ENCODE data around the gene EXD1. TPM values are rescaled to one million over a fixed set of nuclear protein-coding genes. Genes with fewer than 3 reads are reported as not detected.

The EXD1 gene
- not detected in 2 replicates for total RNA-seq
- long read RNA-seq = 0 reads

GRCh38 chr15:41230650-41231421 is at the start of gene EXD1, which contains the start of gene CHP1:
TSS of gene EXD1 (minus strand) at chr15:41230757. CDS start at chr15:41226575, 4,182 bp downstream.
TSS of gene CHP1 (plus strand) at chr15:41231268. CDS start at chr15:41231383, 115 bp downstream.
- DNase-seq (ENCODE audit: low read depth, low spot score) = peak; percentile 93
- Mint-ChIP-seq H3K9me3 (no peaks in the 10 kb centered on the region), H3K27me3 (ENCODE audit: low read depth) (peaks cover 10% of the 10 kb centered on the region)

GRCh38 chr15:41279535-41280283 is 49.2 kb upstream of the EXD1 start:
- TF ChIP-seq CTCF (conservative IDR thresholded peaks at IDR 0.05) = no peak
- Mint-ChIP-seq H3K27ac (ENCODE audit: unreplicated experiment) (no peak overlapping the region), H3K9me3 (no peaks in the 10 kb centered on the region), H3K27me3 (ENCODE audit: low read depth) (no peaks in the 10 kb centered on the region), H3K36me3 (ENCODE audit: low read depth) (peaks cover 6% of the 10 kb centered on the region), H3K4me1 (peaks cover 15% of the 10 kb centered on the region), H3K4me3 (no peak overlapping the region)
- DNase-seq (ENCODE audit: low read depth, low spot score) = no peak

More at GRCh38 chr15:41230650-41231421, at the start of gene EXD1, which contains the start of gene CHP1:
- Mint-ChIP-seq H3K36me3 (ENCODE audit: low read depth) (no peaks in the 10 kb centered on the region), H3K27ac (ENCODE audit: unreplicated experiment) (peak within 1 kb of the TSS; percentile 95), H3K4me1 (peaks cover 26% of the 10 kb centered on the region), H3K4me3 (peak within 1 kb of the TSS; percentile 95)
- TF ChIP-seq CTCF (conservative IDR thresholded peaks at IDR 0.05) = peak; percentile 97

- no peak for DNase-seq (ENCODE audit: low read depth, low spot score)
- no peak for TF ChIP-seq CTCF (conservative IDR thresholded peaks at IDR 0.05)
- H3K4me3 Mint-ChIP-seq = peak overlapping the region; percentile 41
- H3K4me1 Mint-ChIP-seq = peaks cover 6% of the 10 kb centered on the region
- no peaks in the 10 kb centered on the region for H3K9me3 Mint-ChIP-seq
- H3K36me3 Mint-ChIP-seq (ENCODE audit: low read depth) = no peaks in the 10 kb centered on the region
- no peak overlapping the region for H3K27ac Mint-ChIP-seq (ENCODE audit: unreplicated experiment)
- no peaks in the 10 kb centered on the region for H3K27me3 Mint-ChIP-seq (ENCODE audit: low read depth)
Measured at GRCh38 chr15:41278319-41278718, 47.8 kb upstream of the EXD1 start.

GRCh38 chr15:41276831-41277230 is 46.3 kb upstream of the EXD1 start:
- no peak for DNase-seq (ENCODE audit: low read depth, low spot score)
- Mint-ChIP-seq H3K9me3 (no peaks in the 10 kb centered on the region), H3K27me3 (ENCODE audit: low read depth) (no peaks in the 10 kb centered on the region), H3K4me3 (no peak overlapping the region), H3K4me1 (no peaks in the 10 kb centered on the region), H3K27ac (ENCODE audit: unreplicated experiment) (no peak overlapping the region), H3K36me3 (ENCODE audit: low read depth) (no peaks in the 10 kb centered on the region)
- TF ChIP-seq CTCF (conservative IDR thresholded peaks at IDR 0.05) = no peak

GRCh38 chr15:41269887-41270286 is 39.3 kb upstream of the EXD1 start:
- Mint-ChIP-seq H3K4me3 (no peak overlapping the region), H3K4me1 (no peaks in the 10 kb centered on the region), H3K9me3 (no peaks in the 10 kb centered on the region)

More at GRCh38 chr15:41269887-41270286, 39.3 kb upstream of the EXD1 start:
- H3K27ac Mint-ChIP-seq (ENCODE audit: unreplicated experiment) = no peak overlapping the region
- no peak for DNase-seq (ENCODE audit: low read depth, low spot score)
- peaks cover 13% of the 10 kb centered on the region for H3K36me3 Mint-ChIP-seq (ENCODE audit: low read depth)
- TF ChIP-seq CTCF (conservative IDR thresholded peaks at IDR 0.05) = no peak
- no peaks in the 10 kb centered on the region for H3K27me3 Mint-ChIP-seq (ENCODE audit: low read depth)
